Measurements from ENCODE around the gene ALG9. TPM values are rescaled to one million over a fixed set of nuclear protein-coding genes. Genes with fewer than 3 reads are reported as not detected.

Gene ALG9
- total and polyA plus RNA-seq, 4 donors, result 36.3 to 61.1 (median 46.6) TPM

GRCh38 chr11:111852103-111852502, 19.3 kb downstream of the ALG9 start:
- Histone ChIP-seq H3K4me3 (ENCODE audit: low read depth, low read length) (no peak overlapping the region), H3K9me3 (ENCODE audit: control insufficient read depth, insufficient read depth, low read length) (no peaks in the 10 kb centered on the region), H3K36me3 (ENCODE audit: control insufficient read depth, insufficient read depth, low read length) (peaks cover 16% of the 10 kb centered on the region), H3K4me1 (ENCODE audit: control insufficient read depth, insufficient read depth, low read length) (no peaks in the 10 kb centered on the region), H3K27ac (ENCODE audit: low read depth, low read length) (no peak overlapping the region), H3K27me3 (ENCODE audit: control insufficient read depth, insufficient read depth, low read length) (no peaks in the 10 kb centered on the region)
- no CpG with 5 or more reads among the region's 2 CpGs for WGBS (ENCODE audit: insufficient coverage)
- no peak for DNase-seq (ENCODE audit: low read depth in 4 of 6, low spot score in 6 of 6)

DNA sequence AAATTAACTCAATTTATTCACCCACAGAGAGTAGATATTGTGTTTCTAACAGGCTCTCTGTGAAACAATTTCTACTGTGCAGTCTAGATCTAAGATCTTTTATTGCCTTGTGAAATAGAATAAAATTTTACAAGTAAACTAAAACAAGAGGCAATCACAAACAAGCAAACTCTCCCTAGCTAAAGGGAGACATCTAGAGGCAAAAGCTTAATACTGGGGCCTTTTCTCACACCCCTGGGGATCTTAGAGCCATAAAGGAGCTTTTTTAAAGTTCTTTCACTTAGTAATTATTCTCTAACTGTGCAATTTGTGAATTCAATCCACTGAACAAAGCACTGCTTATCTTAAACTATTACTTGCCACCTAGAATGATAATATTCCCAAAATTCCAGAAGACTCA, 19.7 kb downstream of the ALG9 start:
- peak in 2 of 6 donors; percentile 34 to 62 for DNase-seq (ENCODE audit: low read depth in 4 of 6, low spot score in 6 of 6)
- Histone ChIP-seq H3K27me3 (ENCODE audit: control insufficient read depth, insufficient read depth, low read length) (no peaks in the 10 kb centered on the region), H3K4me3 (ENCODE audit: low read depth, low read length) (no peak overlapping the region), H3K9me3 (ENCODE audit: control insufficient read depth, insufficient read depth, low read length) (no peaks in the 10 kb centered on the region), H3K36me3 (ENCODE audit: control insufficient read depth, insufficient read depth, low read length) (peaks cover 12% of the 10 kb centered on the region), H3K27ac (ENCODE audit: low read depth, low read length) (no peak overlapping the region), H3K4me1 (ENCODE audit: control insufficient read depth, insufficient read depth, low read length) (no peaks in the 10 kb centered on the region)

DNA sequence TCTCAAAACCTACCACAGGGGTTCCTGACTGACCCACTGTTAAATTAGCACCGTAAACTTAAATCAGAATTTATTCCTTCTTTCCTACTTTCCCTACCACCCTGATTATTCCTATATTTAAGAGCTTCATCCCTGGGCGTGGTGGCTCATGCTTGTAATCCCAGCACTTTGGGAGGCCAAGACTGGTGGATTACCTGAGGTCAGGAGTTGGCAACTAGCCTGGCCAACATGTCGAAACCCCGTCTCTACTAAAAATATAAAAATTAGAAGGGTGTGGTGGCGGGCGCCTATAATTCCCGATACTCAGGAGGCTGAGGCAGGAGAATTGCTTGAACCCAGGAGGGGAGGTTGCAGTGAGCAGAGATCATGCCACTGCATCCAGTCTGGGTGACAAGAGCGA, 20.3 kb downstream of the ALG9 start:
- 100% methylated on average over 1 of the region's 8 CpGs for WGBS (ENCODE audit: insufficient coverage)
- no peak for DNase-seq (ENCODE audit: low read depth in 4 of 6, low spot score in 6 of 6)
- Histone ChIP-seq H3K4me1 (ENCODE audit: control insufficient read depth, insufficient read depth, low read length) (no peaks in the 10 kb centered on the region), H3K27ac (ENCODE audit: low read depth, low read length) (no peak overlapping the region), H3K36me3 (ENCODE audit: control insufficient read depth, insufficient read depth, low read length) (peaks cover 10% of the 10 kb centered on the region), H3K9me3 (ENCODE audit: control insufficient read depth, insufficient read depth, low read length) (no peaks in the 10 kb centered on the region), H3K27me3 (ENCODE audit: control insufficient read depth, insufficient read depth, low read length) (no peaks in the 10 kb centered on the region), H3K4me3 (ENCODE audit: low read depth, low read length) (no peak overlapping the region)

- no peak overlapping the region for H3K27ac ChIP-seq (ENCODE audit: low read depth, low read length)
- no peak for DNase-seq (ENCODE audit: low read depth in 4 of 6, low spot score in 6 of 6)
- H3K4me3 ChIP-seq (ENCODE audit: low read depth, low read length), result no peak overlapping the region
- WGBS (ENCODE audit: insufficient coverage), result no CpG with 5 or more reads among the region's 3 CpGs
- no peaks in the 10 kb centered on the region for H3K4me1 ChIP-seq (ENCODE audit: control insufficient read depth, insufficient read depth, low read length)
- no peaks in the 10 kb centered on the region for H3K9me3 ChIP-seq (ENCODE audit: control insufficient read depth, insufficient read depth, low read length)
- no peaks in the 10 kb centered on the region for H3K27me3 ChIP-seq (ENCODE audit: control insufficient read depth, insufficient read depth, low read length)
- H3K36me3 ChIP-seq (ENCODE audit: control insufficient read depth, insufficient read depth, low read length), result peaks cover 13% of the 10 kb centered on the region
These were observed 21.8 kb downstream of the ALG9 start for GRCh38 chr11:111849631-111850030.

- Histone ChIP-seq H3K27ac (ENCODE audit: low read depth, low read length) (no peak overlapping the region), H3K4me1 (ENCODE audit: control insufficient read depth, insufficient read depth, low read length) (no peaks in the 10 kb centered on the region), H3K36me3 (ENCODE audit: control insufficient read depth, insufficient read depth, low read length) (peaks cover 16% of the 10 kb centered on the region), H3K9me3 (ENCODE audit: control insufficient read depth, insufficient read depth, low read length) (no peaks in the 10 kb centered on the region), H3K4me3 (ENCODE audit: low read depth, low read length) (no peak overlapping the region), H3K27me3 (ENCODE audit: control insufficient read depth, insufficient read depth, low read length) (no peaks in the 10 kb centered on the region)
- DNase-seq (ENCODE audit: low read depth in 4 of 6, low spot score in 6 of 6), result no peak
- WGBS (ENCODE audit: insufficient coverage), result no CpG with 5 or more reads among the region's 1 CpG
These were observed 24.7 kb downstream of the ALG9 start for GRCh38 chr11:111846636-111847035.

- Histone ChIP-seq H3K4me1 (ENCODE audit: control insufficient read depth, insufficient read depth, low read length) (no peaks in the 10 kb centered on the region), H3K9me3 (ENCODE audit: control insufficient read depth, insufficient read depth, low read length) (no peaks in the 10 kb centered on the region), H3K4me3 (ENCODE audit: low read depth, low read length) (no peak overlapping the region), H3K27me3 (ENCODE audit: control insufficient read depth, insufficient read depth, low read length) (no peaks in the 10 kb centered on the region), H3K27ac (ENCODE audit: low read depth, low read length) (no peak overlapping the region), H3K36me3 (ENCODE audit: control insufficient read depth, insufficient read depth, low read length) (peaks cover 16% of the 10 kb centered on the region)
- no CpG with 5 or more reads among the region's 2 CpGs for WGBS (ENCODE audit: insufficient coverage)
- DNase-seq (ENCODE audit: low read depth in 4 of 6, low spot score in 6 of 6), result no peak
These were observed 25.3 kb downstream of the ALG9 start for GRCh38 chr11:111846063-111846462.

DNA sequence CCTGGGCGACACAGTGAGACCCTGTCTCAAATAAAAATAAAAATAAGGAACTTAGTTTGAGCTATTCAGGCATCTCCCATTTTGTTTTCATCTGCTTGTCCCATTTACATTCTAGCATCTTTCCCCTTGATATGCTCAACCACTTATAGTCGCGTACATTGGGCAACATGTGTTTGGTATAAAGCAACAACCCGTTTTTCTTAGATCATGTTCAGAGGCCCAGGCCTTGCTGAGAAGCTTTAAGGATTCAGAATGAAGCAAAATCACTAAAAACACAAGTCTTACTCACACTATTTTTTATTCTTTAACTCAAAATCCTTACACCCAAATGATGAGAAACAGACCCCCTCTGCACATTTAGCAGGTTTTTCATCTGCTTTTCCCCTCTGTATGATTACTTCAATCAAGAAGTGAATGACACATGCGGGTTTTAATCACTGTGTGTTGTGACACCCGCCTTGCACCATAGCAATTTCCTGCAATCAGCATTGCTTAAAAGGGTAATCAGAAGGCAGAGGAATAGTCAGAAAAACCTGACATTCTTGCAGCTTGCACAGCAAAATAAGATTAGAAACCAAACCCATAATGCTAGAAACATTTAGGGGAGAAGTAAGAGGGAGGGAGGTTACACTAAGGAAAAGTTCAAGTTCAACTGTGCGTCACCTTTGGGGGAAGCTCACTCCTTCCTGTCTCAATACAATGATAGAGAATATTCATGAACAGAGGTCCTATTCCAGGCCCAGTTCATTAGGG, 25.9 kb downstream of the ALG9 start:
- Histone ChIP-seq H3K9me3 (ENCODE audit: control insufficient read depth, insufficient read depth, low read length) (no peaks in the 10 kb centered on the region), H3K27ac (ENCODE audit: low read depth, low read length) (no peak overlapping the region), H3K27me3 (ENCODE audit: control insufficient read depth, insufficient read depth, low read length) (no peaks in the 10 kb centered on the region), H3K4me3 (ENCODE audit: low read depth, low read length) (no peak overlapping the region), H3K36me3 (ENCODE audit: control insufficient read depth, insufficient read depth, low read length) (peaks cover 16% of the 10 kb centered on the region), H3K4me1 (ENCODE audit: control insufficient read depth, insufficient read depth, low read length) (no peaks in the 10 kb centered on the region)
- WGBS (ENCODE audit: insufficient coverage), result 97% methylated on average over 3 of the region's 7 CpGs
- no peak for DNase-seq (ENCODE audit: low read depth in 4 of 6, low spot score in 6 of 6)

DNA sequence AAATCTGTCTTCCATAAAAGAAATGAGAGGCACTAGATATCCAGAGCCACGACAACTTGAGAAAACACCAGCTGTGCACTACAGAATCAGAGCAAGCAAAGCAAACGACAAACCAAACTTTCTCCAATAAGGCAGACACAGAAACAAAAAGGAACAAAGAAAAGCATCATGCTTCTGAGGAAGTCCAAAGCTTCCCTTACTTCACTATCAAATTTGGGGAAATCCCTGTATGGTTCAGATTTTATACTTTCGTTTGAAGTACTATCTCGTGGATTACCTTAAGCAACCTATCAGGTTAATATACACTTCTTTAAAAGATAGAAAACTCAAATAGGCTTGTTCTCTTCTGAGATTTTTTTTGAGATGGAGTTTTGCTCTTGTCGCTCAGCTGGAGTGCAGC, 27.7 kb downstream of the ALG9 start:
- DNase-seq (ENCODE audit: low read depth in 4 of 6, low spot score in 6 of 6), result peak in 1 of 6 donors; percentile 42
- H3K4me1 ChIP-seq (ENCODE audit: control insufficient read depth, insufficient read depth, low read length), result no peaks in the 10 kb centered on the region
- WGBS (ENCODE audit: insufficient coverage), result 80% methylated on average over 2 of the region's 5 CpGs
- H3K36me3 ChIP-seq (ENCODE audit: control insufficient read depth, insufficient read depth, low read length), result peaks cover 9% of the 10 kb centered on the region
- H3K9me3 ChIP-seq (ENCODE audit: control insufficient read depth, insufficient read depth, low read length), result no peaks in the 10 kb centered on the region
- no peaks in the 10 kb centered on the region for H3K27me3 ChIP-seq (ENCODE audit: control insufficient read depth, insufficient read depth, low read length)
- no peak overlapping the region for H3K4me3 ChIP-seq (ENCODE audit: low read depth, low read length)
- H3K27ac ChIP-seq (ENCODE audit: low read depth, low read length), result no peak overlapping the region

DNA sequence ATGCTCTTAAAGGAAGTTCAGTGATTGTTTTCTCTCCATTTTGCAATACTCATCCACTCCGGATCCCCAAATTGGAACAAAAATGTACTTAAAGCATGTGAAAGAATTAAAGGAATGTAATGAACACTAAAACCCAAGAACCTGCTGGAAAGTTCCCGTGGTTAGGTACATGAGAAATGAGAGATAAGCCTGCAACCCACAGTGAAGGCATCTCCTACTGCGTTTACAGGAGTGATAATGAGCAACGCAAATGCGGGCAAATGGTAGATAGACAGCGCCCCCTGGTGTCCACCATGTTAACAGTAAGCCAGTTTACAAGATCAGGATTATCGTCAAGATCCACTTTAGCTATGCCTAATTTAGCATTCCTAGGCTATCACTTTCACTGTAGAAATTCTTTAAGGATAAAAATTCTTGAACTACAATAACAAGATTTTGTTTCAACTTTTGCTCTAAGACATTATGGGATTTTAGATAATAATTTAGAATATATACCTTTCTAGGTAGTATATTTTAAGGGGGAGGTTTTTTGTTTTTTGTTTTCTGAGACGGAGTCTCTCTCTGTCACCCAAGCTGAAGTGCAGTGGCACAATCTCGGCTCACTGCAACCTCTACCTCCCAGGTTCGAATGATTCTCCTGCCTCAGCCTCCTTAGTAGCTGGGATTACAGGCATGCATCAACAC, 29.9 kb downstream of the ALG9 start:
- Histone ChIP-seq H3K27ac (ENCODE audit: low read depth, low read length) (peak overlapping the region; percentile 27), H3K36me3 (ENCODE audit: control insufficient read depth, insufficient read depth, low read length) (peaks cover 17% of the 10 kb centered on the region), H3K27me3 (ENCODE audit: control insufficient read depth, insufficient read depth, low read length) (no peaks in the 10 kb centered on the region), H3K4me1 (ENCODE audit: control insufficient read depth, insufficient read depth, low read length) (no peaks in the 10 kb centered on the region), H3K9me3 (ENCODE audit: control insufficient read depth, insufficient read depth, low read length) (no peaks in the 10 kb centered on the region), H3K4me3 (ENCODE audit: low read depth, low read length) (no peak overlapping the region)
- WGBS (ENCODE audit: insufficient coverage), result 0% methylated on average over 4 of the region's 10 CpGs
- peak; percentile 68 to 97 (median 81) for DNase-seq (ENCODE audit: low read depth in 4 of 6, low spot score in 6 of 6)

DNA sequence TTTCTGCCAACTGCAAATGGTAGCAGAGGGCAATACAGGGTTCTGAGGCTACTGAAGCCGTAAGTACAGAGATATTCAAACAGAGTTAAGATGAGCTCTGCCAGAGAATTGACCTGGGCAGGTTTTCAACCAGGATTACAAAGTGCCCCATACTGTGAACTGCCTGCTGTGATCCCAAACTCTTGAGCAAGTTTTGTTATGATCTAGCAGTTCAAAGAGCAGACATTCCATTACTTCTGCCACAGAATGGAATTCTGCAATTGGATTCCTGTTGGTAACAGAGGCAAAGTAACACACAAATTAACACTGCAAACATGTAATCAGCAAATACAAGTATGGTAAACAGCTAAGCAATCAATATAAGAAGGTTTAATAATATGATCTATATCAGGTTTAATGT, 31.2 kb downstream of the ALG9 start:
- WGBS (ENCODE audit: insufficient coverage), result 86% methylated on average over 1 of the region's 1 CpG
- DNase-seq (ENCODE audit: low read depth in 4 of 6, low spot score in 6 of 6), result peak in 1 of 6 donors; percentile 40
- H3K36me3 ChIP-seq (ENCODE audit: control insufficient read depth, insufficient read depth, low read length), result peaks cover 21% of the 10 kb centered on the region
- no peaks in the 10 kb centered on the region for H3K9me3 ChIP-seq (ENCODE audit: control insufficient read depth, insufficient read depth, low read length)
- no peak overlapping the region for H3K27ac ChIP-seq (ENCODE audit: low read depth, low read length)
- H3K27me3 ChIP-seq (ENCODE audit: control insufficient read depth, insufficient read depth, low read length), result no peaks in the 10 kb centered on the region
- H3K4me1 ChIP-seq (ENCODE audit: control insufficient read depth, insufficient read depth, low read length), result no peaks in the 10 kb centered on the region
- H3K4me3 ChIP-seq (ENCODE audit: low read depth, low read length), result no peak overlapping the region

Measured in spinal cord (tissue), 10 donors.